GM12874 (cell line): ENCODE results near the gene PRR11.

Source experiments
- CTCF ChIP-seq: IDR thresholded peaks from 2 replicates; pipeline ENCODE4 v1.5.1; 2011; ENCODE audit warnings: low read depth, mild to moderate bottlenecking, control low read depth, low read length, moderate library complexity; ENCODE audit not compliant: insufficient read depth

PRR11 gene

GRCh38 chr17:59190806-59191205, 35.3 kb downstream of the PRR11 start:
- TF ChIP-seq CTCF, result no peak

GRCh38 chr17:59193336-59193862, 37.9 kb downstream of the PRR11 start:
- no peak for TF ChIP-seq CTCF

DNA sequence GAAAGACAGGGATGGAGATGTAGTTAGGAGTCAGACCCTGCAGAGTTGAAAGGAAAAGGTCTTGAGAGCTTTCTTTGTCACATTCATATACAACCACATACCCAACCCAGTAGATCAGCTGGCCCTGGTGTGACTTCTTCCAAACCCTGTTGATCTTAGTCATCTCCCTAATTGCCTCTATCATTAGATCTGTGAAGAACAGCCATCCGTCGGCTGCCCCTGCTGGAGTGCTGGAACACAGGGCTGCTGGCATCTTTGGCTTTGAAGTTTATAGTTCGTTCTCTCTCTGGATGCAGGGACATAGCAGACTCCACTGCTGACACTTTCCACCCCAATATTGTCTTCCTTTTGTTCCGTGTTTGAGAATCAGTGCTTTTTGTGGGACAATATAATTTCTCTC, 43.9 kb downstream of the PRR11 start:
- TF ChIP-seq CTCF, result no peak

- no peak for TF ChIP-seq CTCF
Observed at GRCh38 chr17:59202320-59202719, 46.8 kb downstream of the PRR11 start.

DNA sequence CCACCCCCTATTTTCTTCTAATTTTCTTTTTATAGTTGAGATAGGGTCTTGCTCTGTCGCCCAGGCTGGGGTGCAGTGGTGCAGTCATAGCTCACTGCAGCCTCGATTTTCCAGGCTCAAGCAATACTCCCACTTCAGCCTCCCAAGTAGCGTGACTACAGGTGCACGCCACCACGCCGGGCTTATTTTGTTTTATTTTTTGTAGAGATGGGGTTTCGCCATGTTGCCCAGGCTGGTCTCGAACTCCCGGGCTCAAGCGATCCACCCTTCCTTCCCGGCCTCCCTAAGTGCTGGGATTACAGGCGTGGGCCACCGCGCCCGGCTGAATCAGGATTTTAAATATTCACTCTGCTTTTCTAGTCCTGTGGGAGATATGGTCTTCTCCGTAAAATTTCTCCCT, 63.8 kb downstream of the PRR11 start:
- TF ChIP-seq CTCF, result no peak

- TF ChIP-seq CTCF, result no peak
Observed at GRCh38 chr17:59219992-59220327, 64.4 kb downstream of the PRR11 start.

- TF ChIP-seq CTCF, result peak; percentile 72
Observed at GRCh38 chr17:59220328-59221158, 65.0 kb downstream of the PRR11 start, which contains the start of gene GDPD1. GDPD1 (plus strand) TSS chr17:59220511; CDS start chr17:59220610, 99 bp downstream.
